Duodenal mucosa (tissue), 2 donors: ENCODE measurements around the gene PFKFB2.

ENCODE experiments used
- H3K27ac ChIP-seq: one replicate; pipeline ENCODE4 v1.7.0; 2013; ENCODE audit warnings: low read depth, low read length
- H3K27me3 ChIP-seq, 2 donors: one replicate each; pipeline ENCODE4 v1.7.0; 2013; ENCODE audit warnings: low read length in 2 of 2, control low read depth in 1 of 2; ENCODE audit not compliant: insufficient read depth in 2 of 2, control insufficient read depth in 1 of 2
- H3K36me3 ChIP-seq, 2 donors: one replicate each; pipeline ENCODE4 v1.7.0; 2013; ENCODE audit warnings: low read length in 2 of 2, control low read depth in 1 of 2; ENCODE audit not compliant: insufficient read depth in 2 of 2, control insufficient read depth in 1 of 2
- H3K4me1 ChIP-seq, 2 donors: one replicate each; pipeline ENCODE4 v1.7.0; 2013; ENCODE audit warnings: low read length in 2 of 2, control low read depth in 1 of 2; ENCODE audit not compliant: insufficient read depth in 2 of 2, control insufficient read depth in 1 of 2
- H3K4me3 ChIP-seq, 2 donors: one replicate each; pipeline ENCODE4 v1.7.0; 2013; ENCODE audit warnings: low read length in 2 of 2, low read depth in 1 of 2
- H3K9ac ChIP-seq, 2 donors: one replicate each; pipeline ENCODE4 v1.7.0; 2013; ENCODE audit warnings: low read length in 2 of 2, low read depth in 1 of 2
- H3K9me3 ChIP-seq, 2 donors: one replicate each; pipeline ENCODE4 v1.7.0; 2013; ENCODE audit warnings: low read length in 2 of 2, control low read depth in 1 of 2; ENCODE audit not compliant: control insufficient read depth in 1 of 2

The PFKFB2 gene

DNA sequence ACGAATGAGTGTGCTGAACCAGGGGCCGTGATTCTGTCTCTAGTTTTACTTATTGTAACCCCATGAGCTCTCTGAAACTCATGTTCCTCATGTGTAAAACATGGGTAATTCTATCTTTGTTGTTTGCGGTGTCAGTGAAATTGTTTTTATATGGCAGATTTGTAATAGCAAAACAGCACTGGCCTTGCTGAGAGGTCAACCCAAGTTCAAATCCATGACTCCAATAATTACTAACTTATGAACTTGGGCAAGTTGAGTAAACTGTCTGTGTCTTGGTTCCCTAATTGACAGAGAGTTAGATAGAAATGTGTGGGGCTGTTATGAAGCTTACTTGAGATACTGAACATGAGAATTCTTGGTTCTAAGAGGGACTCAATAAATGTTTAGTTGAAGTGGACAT, 38.3 kb upstream of the PFKFB2 start:
- Histone ChIP-seq H3K27me3 (peaks cover 0 to 3% of the 10 kb centered on the region in 2 donors), H3K27ac (no peak overlapping the region), H3K9ac (no peak overlapping the region), H3K4me1 (peaks cover 16 to 34% of the 10 kb centered on the region in 2 donors), H3K36me3 (no peaks in the 10 kb centered on the region), H3K4me3 (no peak overlapping the region), H3K9me3 (no peaks in the 10 kb centered on the region)

GRCh38 chr1:207015791-207016190, 37.3 kb upstream of the PFKFB2 start:
- Histone ChIP-seq H3K27ac (no peak overlapping the region), H3K4me3 (no peak overlapping the region), H3K36me3 (no peaks in the 10 kb centered on the region), H3K9me3 (no peaks in the 10 kb centered on the region), H3K9ac (no peak overlapping the region), H3K4me1 (peaks cover 18 to 34% of the 10 kb centered on the region in 2 donors), H3K27me3 (peaks cover 0 to 3% of the 10 kb centered on the region in 2 donors)

- Histone ChIP-seq H3K9me3 (no peaks in the 10 kb centered on the region), H3K27me3 (peaks cover 0 to 3% of the 10 kb centered on the region in 2 donors), H3K36me3 (peaks cover 0 to 16% of the 10 kb centered on the region in 2 donors), H3K4me1 (peaks cover 35 to 51% of the 10 kb centered on the region in 2 donors), H3K4me3 (no peak overlapping the region), H3K27ac (no peak overlapping the region), H3K9ac (no peak overlapping the region)
Observed at GRCh38 chr1:207017615-207018559, 35.2 kb upstream of the PFKFB2 start.

DNA sequence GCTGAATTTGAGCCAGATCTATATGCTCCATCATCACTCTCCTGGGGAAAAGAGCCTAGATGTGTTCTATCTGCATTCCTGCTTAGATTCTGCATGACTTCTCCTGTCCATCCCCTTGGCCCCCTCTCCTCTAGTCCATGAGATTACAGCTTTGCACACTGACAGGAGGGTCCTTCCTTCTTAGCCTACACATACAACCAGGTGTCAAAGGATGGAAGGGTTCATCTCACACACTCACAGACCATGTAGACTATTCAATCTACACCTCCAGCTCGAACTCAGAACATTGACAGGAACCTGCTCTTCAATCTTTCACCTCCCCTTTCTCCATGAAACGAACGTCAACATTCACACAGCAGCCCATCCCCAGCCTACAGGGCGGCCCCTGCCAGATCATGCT, 34.4 kb upstream of the PFKFB2 start:
- Histone ChIP-seq H3K9me3 (no peaks in the 10 kb centered on the region), H3K27me3 (peaks cover 0 to 3% of the 10 kb centered on the region in 2 donors), H3K9ac (no peak overlapping the region), H3K36me3 (peaks cover 6 to 25% of the 10 kb centered on the region in 2 donors), H3K27ac (no peak overlapping the region), H3K4me1 (peaks cover 43 to 59% of the 10 kb centered on the region in 2 donors), H3K4me3 (no peak overlapping the region)

DNA sequence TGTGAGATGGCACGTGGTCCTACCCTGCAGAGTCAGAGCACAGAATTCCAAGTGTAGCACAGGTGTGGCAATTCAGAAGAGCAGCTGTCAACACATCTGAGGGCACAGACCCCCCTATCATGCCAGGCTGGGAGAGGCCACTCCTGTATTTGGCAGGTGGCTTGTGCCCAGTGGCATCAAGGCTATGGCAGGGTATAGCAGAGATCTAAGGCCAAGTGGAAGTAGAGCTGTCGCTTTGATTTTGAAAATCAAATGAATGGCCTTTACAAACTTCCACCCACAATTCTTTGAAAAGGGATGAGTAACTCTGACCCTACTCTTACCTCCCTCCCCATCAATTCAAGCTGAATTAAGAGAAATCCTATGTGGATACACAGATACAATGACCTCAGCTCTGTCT, 33.9 kb upstream of the PFKFB2 start:
- Histone ChIP-seq H3K27ac (no peak overlapping the region), H3K9ac (no peak overlapping the region), H3K27me3 (peaks cover 0 to 3% of the 10 kb centered on the region in 2 donors), H3K9me3 (no peaks in the 10 kb centered on the region), H3K4me3 (no peak overlapping the region), H3K4me1 (peaks cover 48 to 63% of the 10 kb centered on the region in 2 donors), H3K36me3 (peaks cover 8 to 25% of the 10 kb centered on the region in 2 donors)

GRCh38 chr1:207019661-207020060, 33.4 kb upstream of the PFKFB2 start:
- Histone ChIP-seq H3K27ac (no peak overlapping the region), H3K9ac (no peak overlapping the region), H3K36me3 (peaks cover 8 to 25% of the 10 kb centered on the region in 2 donors), H3K4me3 (no peak overlapping the region), H3K9me3 (no peaks in the 10 kb centered on the region), H3K27me3 (peaks cover 0 to 3% of the 10 kb centered on the region in 2 donors), H3K4me1 (peaks cover 53 to 68% of the 10 kb centered on the region in 2 donors)

- Histone ChIP-seq H3K27ac (no peak overlapping the region), H3K4me3 (no peak overlapping the region), H3K27me3 (peaks cover 0 to 3% of the 10 kb centered on the region in 2 donors)
Observed at GRCh38 chr1:207020065-207020708, 32.9 kb upstream of the PFKFB2 start.

GRCh38 chr1:207020709-207021107, 32.4 kb upstream of the PFKFB2 start:
- H3K36me3 ChIP-seq = peaks cover 8 to 25% of the 10 kb centered on the region in 2 donors
- no peak overlapping the region for H3K9ac ChIP-seq
- no peak overlapping the region for H3K27ac ChIP-seq
- H3K9me3 ChIP-seq = no peaks in the 10 kb centered on the region
- no peak overlapping the region for H3K4me3 ChIP-seq
- H3K27me3 ChIP-seq = peaks cover 0 to 3% of the 10 kb centered on the region in 2 donors
- H3K4me1 ChIP-seq = peaks cover 62 to 78% of the 10 kb centered on the region in 2 donors

More at GRCh38 chr1:207020065-207020708, 32.9 kb upstream of the PFKFB2 start:
- H3K9ac ChIP-seq = no peak overlapping the region
- peaks cover 57 to 73% of the 10 kb centered on the region in 2 donors for H3K4me1 ChIP-seq
- no peaks in the 10 kb centered on the region for H3K9me3 ChIP-seq
- peaks cover 8 to 25% of the 10 kb centered on the region in 2 donors for H3K36me3 ChIP-seq

- peaks cover 0 to 3% of the 10 kb centered on the region in 2 donors for H3K27me3 ChIP-seq
- H3K9ac ChIP-seq = no peak overlapping the region
- H3K36me3 ChIP-seq = peaks cover 8 to 29% of the 10 kb centered on the region in 2 donors
- no peak overlapping the region for H3K27ac ChIP-seq
- H3K4me3 ChIP-seq = no peak overlapping the region
- peaks cover 65 to 84% of the 10 kb centered on the region in 2 donors for H3K4me1 ChIP-seq
- no peaks in the 10 kb centered on the region for H3K9me3 ChIP-seq
Observed at GRCh38 chr1:207021139-207021861, 31.8 kb upstream of the PFKFB2 start.
